A549 (cell line): ENCODE results near the gene SLC35G1. TPM values are rescaled to one million over a fixed set of nuclear protein-coding genes. Genes with fewer than 3 reads are reported as not detected.

Experiments
- ATAC-seq, 2 experiments: fragments of 200-7000 bp in 1 of 2; fragments of >200 bp in 1 of 2; cut with Nextera tagmentation in 1 of 2; cut with Tn5 transposase in 1 of 2; 3 replicates each; pipeline versions ENCODE4 v1.8.0 to v1.9.1; 2018 to 2020; ENCODE audit warnings: mild to moderate bottlenecking in 1 of 2, moderate library complexity in 1 of 2
- CTCF ChIA-PET: fragments of 300-600 bp; sonication (Branson Sonifier 250); formaldehyde crosslinking; extraction: SDS; loops from one replicate; lab custom pipeline; 2021; ENCODE audit warnings: antibody characterized with exemption, inconsistent platforms; lab: Yijun Ruan, JAX
- POLR2A ChIA-PET: fragments of 350-600 bp; formaldehyde crosslinking; extraction: SDS; loops from one replicate; lab custom pipeline; 2021; ENCODE audit warnings: antibody characterized with exemption, inconsistent platforms; lab: Yijun Ruan, JAX
- DNase-seq, 2 experiments: peaks; one replicate each; pipeline versions ENCODE4 v3.0.0 to v3.0.0-alpha.2; 2011 to 2016; ENCODE audit warnings: low read depth in 1 of 2, low spot score in 1 of 2
- FAIRE-seq: peaks from 2 replicates; lab custom pipeline; 2011; peaks lifted over from hg19 to GRCh38; lab: Jason Lieb, UNC
- H3K27ac ChIP-seq, 2 experiments: fragments of >200 bp; sonication (Bioruptor Twin); formaldehyde crosslinking; 3 replicates each; pipeline ENCODE4 v1.5.1; 2016 to 2017
- H3K4me1 ChIP-seq: fragments of >200 bp; sonication (Bioruptor Twin); formaldehyde crosslinking; 3 replicates; pipeline ENCODE4 v1.6.1; 2016
- H3K4me2 ChIP-seq: fragments of >200 bp; sonication (Bioruptor Twin); formaldehyde crosslinking; 3 replicates; pipeline ENCODE4 v1.6.1; 2016
- H3K4me3 ChIP-seq: fragments of >200 bp; sonication (Bioruptor Twin); formaldehyde crosslinking; 3 replicates; pipeline ENCODE4 v1.5.1; 2016
- H3K9me3 ChIP-seq: fragments of >200 bp; sonication (Bioruptor Twin); formaldehyde crosslinking; 3 replicates; pipeline ENCODE4 v1.6.1; 2016
- ATOH8 ChIP-seq: fragments of 250-450 bp; sonication (Bioruptor Pico); IDR thresholded peaks from 2 replicates; pipeline ENCODE4 v1.5.0; 2020; ENCODE audit warnings: low read depth, mild to moderate bottlenecking, moderate library complexity
- CBX2 ChIP-seq: fragments of 200-600 bp; sonication (generic); IDR thresholded peaks from 2 replicates; pipeline ENCODE4 v1.6.1; 2016; ENCODE audit warnings: low read depth, mild to moderate bottlenecking, borderline replicate concordance
- CHD2 ChIP-seq: fragments of 150-350 bp; IDR thresholded peaks from 2 replicates; pipeline ENCODE4 v1.6.1; 2014; ENCODE audit warnings: low read length; ENCODE audit not compliant: partially characterized antibody
- CHD4 ChIP-seq: fragments of 200-600 bp; sonication (generic); IDR thresholded peaks from 2 replicates; pipeline ENCODE4 v1.6.1; 2016; ENCODE audit warnings: antibody characterized with exemption, mild to moderate bottlenecking, borderline replicate concordance
- EHF ChIP-seq: fragments of 250-450 bp; sonication (Bioruptor Pico); IDR thresholded peaks from 2 replicates; pipeline ENCODE4 v1.5.0; 2020; ENCODE audit warnings: mild to moderate bottlenecking
- FOSB ChIP-seq: fragments of 250-450 bp; sonication (Bioruptor Pico); IDR thresholded peaks from 2 replicates; pipeline ENCODE4 v1.5.0; 2020; ENCODE audit warnings: mild to moderate bottlenecking, moderate library complexity
- HOXA7 ChIP-seq: fragments of 250-450 bp; sonication (Bioruptor Pico); IDR thresholded peaks from 2 replicates; pipeline ENCODE4 v1.5.0; 2020; ENCODE audit warnings: mild to moderate bottlenecking, moderate library complexity
- HOXB13 ChIP-seq: fragments of 250-450 bp; sonication (Bioruptor Pico); IDR thresholded peaks from 2 replicates; pipeline ENCODE4 v1.5.0; 2020; ENCODE audit warnings: low read depth, mild to moderate bottlenecking, moderate library complexity
- HOXB5 ChIP-seq: fragments of 250-450 bp; sonication (Bioruptor Pico); IDR thresholded peaks from 2 replicates; pipeline ENCODE4 v1.5.0; 2020; ENCODE audit warnings: mild to moderate bottlenecking, moderate library complexity
- KDM1A ChIP-seq: fragments of 200-600 bp; sonication (generic); IDR thresholded peaks from 2 replicates; pipeline ENCODE4 v1.6.1; 2016; ENCODE audit warnings: low read depth, mild to moderate bottlenecking
- MAFK ChIP-seq: fragments of 450-650 bp; IDR thresholded peaks from 2 replicates; pipeline ENCODE4 v1.6.1; 2014; ENCODE audit not compliant: partially characterized antibody
- MYC ChIP-seq: IDR thresholded peaks from 2 replicates; pipeline ENCODE4 v1.6.1; 2012; ENCODE audit warnings: mild to moderate bottlenecking, inconsistent platforms, low read length, improper control_type of control experiment, borderline replicate concordance
- PBX3 ChIP-seq: IDR thresholded peaks from 2 replicates; pipeline ENCODE4 v1.6.1; 2012
- PHF8 ChIP-seq: fragments of 200-600 bp; sonication (generic); IDR thresholded peaks from 2 replicates; pipeline ENCODE4 v1.6.1; 2016; ENCODE audit warnings: low read depth, mild to moderate bottlenecking, antibody characterized with exemption, moderate library complexity, borderline replicate concordance
- POLR2A ChIP-seq: IDR thresholded peaks from 2 replicates; pipeline ENCODE4 v1.6.1; 2012; ENCODE audit warnings: mild to moderate bottlenecking, low read length
- RAD21 ChIP-seq, 2 experiments: fragments of >200 bp in 1 of 2; sonication (Bioruptor Twin) in 1 of 2; formaldehyde crosslinking in 1 of 2; IDR thresholded peaks in 1 of 2; conservative IDR thresholded peaks in 1 of 2; 2 replicates in 1 of 2; 3 replicates in 1 of 2; pipeline ENCODE4 v1.6.1; 2012 to 2018; ENCODE audit warnings: inconsistent platforms in 1 of 2
- SMC3 ChIP-seq: fragments of >200 bp; sonication (Bioruptor Twin); formaldehyde crosslinking; IDR thresholded peaks from 3 replicates; pipeline ENCODE4 v1.6.1; 2018; ENCODE audit warnings: inconsistent platforms
- SREBF2 ChIP-seq: fragments of 450-650 bp; IDR thresholded peaks from 2 replicates; pipeline ENCODE4 v1.6.1; 2014; ENCODE audit warnings: mild to moderate bottlenecking, moderate library complexity
- TFCP2L1 ChIP-seq: fragments of 250-450 bp; sonication (Bioruptor Pico); IDR thresholded peaks from 2 replicates; pipeline ENCODE4 v1.5.0; 2021; ENCODE audit warnings: mild to moderate bottlenecking
- TP53 ChIP-seq: fragments of 250-450 bp; sonication (Bioruptor Pico); IDR thresholded peaks from 2 replicates; pipeline ENCODE4 v1.5.0; 2021; ENCODE audit warnings: mild to moderate bottlenecking, moderate library complexity
- ZSCAN20 ChIP-seq: fragments of 250-450 bp; sonication (Bioruptor Pico); IDR thresholded peaks from 2 replicates; pipeline ENCODE4 v1.8.0; 2022; ENCODE audit warnings: mild to moderate bottlenecking, moderate library complexity
- WGBS: methylation state at CpG from one replicate; pipeline ENCODE4 v1.1.6; 2017; ENCODE audit errors: missing lambda C conversion rate; 5-methylcytosine and 5-hydroxymethylcytosine counted together
- polyA plus RNA-seq, 4 experiments: library from polyadenylated mRNA; depleted of rRNA in 3 of 4; stranded (reverse); fragments of >200 nt; fragmentation: RNase III in 1 of 4; extraction: RNeasy Plus Mini Kit Qiagen cat#74134 plus additional on column Dnase treatment in 1 of 4; gene quantifications; 2 replicates in 3 of 4; 3 replicates in 1 of 4; pipeline ENCODE4 v1.2.3, GENCODE V29; 2011 to 2017
- TF ChIP-seq, protein P1 (sequence below): fragments of >200 bp; sonication (Bioruptor Twin); formaldehyde crosslinking; IDR thresholded peaks from 2 replicates; pipeline ENCODE4 v1.6.1; 2016
- TF ChIP-seq, protein P2 (sequence below): fragments of >200 bp; sonication (Bioruptor Twin); formaldehyde crosslinking; IDR thresholded peaks from 3 replicates; pipeline ENCODE4 v1.5.1; 2016
- TF ChIP-seq, protein P3 (sequence below): IDR thresholded peaks from 2 replicates; pipeline ENCODE4 v1.6.1; 2012

The SLC35G1 gene
- polyA plus RNA-seq, 2 of the 4 experiments (the other 2 are of a cell fraction) = 13.0 to 16.8 TPM

DNA sequence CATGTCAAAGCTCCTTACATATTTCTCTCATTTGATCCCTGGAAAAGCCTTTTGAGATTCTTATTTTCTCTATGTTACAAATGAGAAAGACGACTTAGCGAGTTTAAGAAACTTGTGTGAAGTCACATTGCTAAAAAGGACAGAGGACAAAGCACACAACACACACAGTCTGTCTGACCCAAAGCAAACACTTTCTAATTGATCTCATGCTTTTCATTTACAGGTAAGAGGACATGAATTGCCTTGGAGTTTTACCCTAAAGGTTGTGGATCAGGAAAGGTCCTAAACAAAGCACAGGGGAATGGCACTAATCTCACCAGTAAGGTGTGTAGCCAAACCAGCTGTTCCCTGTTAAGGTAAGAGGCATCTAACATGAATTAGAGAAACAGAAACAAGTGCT, 18.7 kb downstream of the SLC35G1 start:
- FAIRE-seq (no peak), ATAC-seq (no peak), DNase-seq (no peak)
- 96% methylated on average over 2 of the region's 2 CpGs for WGBS
- ChIA-PET POLR2A (no interaction called here), CTCF (interaction anchor here (0.7 to 1.6 kb wide), 3 partner anchors 9 to 408 kb away, joined by 3 read pairs; no protein-coding TSS in a partner anchor)
- Histone ChIP-seq H3K27ac (no peak overlapping the region), H3K4me1 (peaks cover 14% of the 10 kb centered on the region; the same call in 2 of the 3 replicates), H3K4me3 (no peak overlapping the region), H3K9me3 (no peaks in the 10 kb centered on the region), H3K4me2 (no peak overlapping the region)
- TF ChIP-seq RAD21 (conservative IDR thresholded peaks at IDR 0.05 in 1 of 2, IDR thresholded peaks at IDR 0.05 in 1 of 2) = no peak
- TF ChIP-seq, protein P1, sequence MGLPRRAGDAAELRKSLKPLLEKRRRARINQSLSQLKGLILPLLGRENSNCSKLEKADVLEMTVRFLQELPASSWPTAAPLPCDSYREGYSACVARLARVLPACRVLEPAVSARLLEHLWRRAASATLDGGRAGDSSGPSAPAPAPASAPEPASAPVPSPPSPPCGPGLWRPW = no peak
- TF ChIP-seq PBX3 = no peak
- no peak for TF ChIP-seq CHD2
- TF ChIP-seq POLR2A = no peak
- TF ChIP-seq FOSB (CRISPR knock-in tag) = no peak
- TF ChIP-seq, protein P2, sequence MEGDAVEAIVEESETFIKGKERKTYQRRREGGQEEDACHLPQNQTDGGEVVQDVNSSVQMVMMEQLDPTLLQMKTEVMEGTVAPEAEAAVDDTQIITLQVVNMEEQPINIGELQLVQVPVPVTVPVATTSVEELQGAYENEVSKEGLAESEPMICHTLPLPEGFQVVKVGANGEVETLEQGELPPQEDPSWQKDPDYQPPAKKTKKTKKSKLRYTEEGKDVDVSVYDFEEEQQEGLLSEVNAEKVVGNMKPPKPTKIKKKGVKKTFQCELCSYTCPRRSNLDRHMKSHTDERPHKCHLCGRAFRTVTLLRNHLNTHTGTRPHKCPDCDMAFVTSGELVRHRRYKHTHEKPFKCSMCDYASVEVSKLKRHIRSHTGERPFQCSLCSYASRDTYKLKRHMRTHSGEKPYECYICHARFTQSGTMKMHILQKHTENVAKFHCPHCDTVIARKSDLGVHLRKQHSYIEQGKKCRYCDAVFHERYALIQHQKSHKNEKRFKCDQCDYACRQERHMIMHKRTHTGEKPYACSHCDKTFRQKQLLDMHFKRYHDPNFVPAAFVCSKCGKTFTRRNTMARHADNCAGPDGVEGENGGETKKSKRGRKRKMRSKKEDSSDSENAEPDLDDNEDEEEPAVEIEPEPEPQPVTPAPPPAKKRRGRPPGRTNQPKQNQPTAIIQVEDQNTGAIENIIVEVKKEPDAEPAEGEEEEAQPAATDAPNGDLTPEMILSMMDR = no peak
- TF ChIP-seq MYC = no peak
- no peak for TF ChIP-seq HOXB5 (CRISPR knock-in tag)
- no peak for TF ChIP-seq ZSCAN20 (CRISPR knock-in tag)
- TF ChIP-seq CHD4 = no peak
- TF ChIP-seq HOXB13 (CRISPR knock-in tag) = no peak
- TF ChIP-seq SREBF2 = no peak
- TF ChIP-seq, protein P3, sequence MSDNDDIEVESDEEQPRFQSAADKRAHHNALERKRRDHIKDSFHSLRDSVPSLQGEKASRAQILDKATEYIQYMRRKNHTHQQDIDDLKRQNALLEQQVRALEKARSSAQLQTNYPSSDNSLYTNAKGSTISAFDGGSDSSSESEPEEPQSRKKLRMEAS = no peak
- TF ChIP-seq PHF8 = no peak
- TF ChIP-seq TP53 (CRISPR knock-in tag) = no peak
- no peak for TF ChIP-seq SMC3
- TF ChIP-seq MAFK = no peak

- ATAC-seq (no peak), FAIRE-seq (no peak), DNase-seq (no peak)
- Histone ChIP-seq H3K9me3 (no peaks in the 10 kb centered on the region), H3K4me3 (no peak overlapping the region), H3K27ac (no peak overlapping the region), H3K4me1 (peaks cover 19% of the 10 kb centered on the region; the same call in 2 of the 3 replicates), H3K4me2 (peak overlapping the region; percentile 10; the same call in 1 of the 3 replicates)
- 13% methylated on average over 3 of the region's 3 CpGs for WGBS
- TF ChIP-seq ZSCAN20 (CRISPR knock-in tag) (no peak), MAFK (no peak), CBX2 (no peak), KDM1A (no peak)
- POLR2A ChIA-PET = no interaction called here
- CTCF ChIA-PET = interaction anchor here (1.6 kb wide), 1 partner anchor 9 kb away, joined by 3 read pairs; no protein-coding TSS in a partner anchor
Measured at GRCh38 chr10:93913706-93914105, 19.9 kb downstream of the SLC35G1 start.

DNA sequence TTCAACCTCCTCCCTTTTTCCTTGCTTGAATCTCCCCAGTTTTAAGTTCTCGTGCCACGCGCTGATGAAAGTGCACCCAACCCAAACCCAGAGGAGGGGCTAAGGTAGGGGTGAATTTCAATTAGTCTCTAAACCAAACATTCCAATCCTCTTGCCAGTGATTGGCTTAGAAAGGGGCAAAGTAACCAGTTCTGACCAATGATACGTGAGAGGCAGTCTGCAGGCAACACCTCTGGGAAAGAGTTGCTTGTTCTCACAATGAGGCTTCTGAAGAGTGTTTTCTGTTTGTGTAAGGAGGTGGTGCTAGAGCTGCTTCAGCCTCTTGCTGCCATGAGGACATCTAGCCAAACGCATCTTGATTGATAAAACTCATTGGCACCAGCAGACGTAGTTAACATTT, 21.8 kb downstream of the SLC35G1 start:
- ChIA-PET CTCF (interaction anchor here (1.5 to 3.2 kb wide), 16 partner anchors 8 to 528 kb away, joined by 3 to 106 read pairs (median 11); no protein-coding TSS in a partner anchor), POLR2A (interaction anchor here (0.8 kb wide), 1 partner anchor 123 kb away, joined by 3 read pairs; no protein-coding TSS in a partner anchor)
- ATAC-seq = no peak
- no peak for DNase-seq
- Histone ChIP-seq H3K27ac (no peak overlapping the region), H3K9me3 (no peaks in the 10 kb centered on the region), H3K4me3 (no peak overlapping the region), H3K4me2 (no peak overlapping the region), H3K4me1 (peaks cover 19% of the 10 kb centered on the region; the same call in 2 of the 3 replicates)
- TF ChIP-seq CHD2 (no peak), POLR2A (no peak), HOXA7 (CRISPR knock-in tag) (no peak), ATOH8 (no peak), EHF (CRISPR knock-in tag) (no peak), CBX2 (no peak), TFCP2L1 (CRISPR knock-in tag) (no peak)
- FAIRE-seq = no peak
- 89% methylated on average over 6 of the region's 6 CpGs for WGBS
